HepG2 (cell line): ENCODE measurements around the gene ABCD2. TPM values are rescaled to one million over a fixed set of nuclear protein-coding genes. Genes with fewer than 3 reads are reported as not detected.

Experiments
- ATAC-seq: fragments of 200-7000 bp; cut with Tn5 transposase; 3 replicates; pipeline ENCODE4 v1.9.1; 2020; ENCODE audit warnings: mild to moderate bottlenecking, moderate library complexity
- BruUV-seq: library from RNA; stranded (reverse); fragments of 400-500 nt; replicated peaks from 2 replicates; lab custom pipeline; 2021; lab: Mats Ljungman, UMichigan
- CTCF ChIA-PET: fragments of 300-600 bp; formaldehyde crosslinking; extraction: SDS; loops from one replicate; lab custom pipeline; 2021; ENCODE audit warnings: low total read pairs, inconsistent platforms, low intra/inter-chr PET ratio; lab: Yijun Ruan, JAX
- POLR2A ChIA-PET: fragments of 350-600 bp; sonication (Branson Sonifier 250); formaldehyde crosslinking; loops from one replicate; lab custom pipeline; 2020; ENCODE audit warnings: antibody characterized with exemption, inconsistent platforms; lab: Yijun Ruan, JAX
- DNase-seq: peaks from one replicate; pipeline ENCODE4 v3.0.0-alpha.2; 2015; ENCODE audit warnings: low spot score
- FAIRE-seq: peaks from 3 replicates; lab custom pipeline; 2011; peaks lifted over from hg19 to GRCh38; lab: Jason Lieb, UNC
- H2AFZ ChIP-seq: one replicate; pipeline ENCODE4 v1.6.1; 2011; ENCODE audit warnings: low read length, inconsistent platforms
- H3K27ac ChIP-seq: fragments of 300-600 bp; 3 replicates; pipeline ENCODE4 v1.8.0; 2011; ENCODE audit warnings: mixed run types, mild to moderate bottlenecking, mixed read lengths, low read length, inconsistent platforms; ENCODE audit not compliant: insufficient read depth; ENCODE audit errors: extremely low read length
- H3K27me3 ChIP-seq, 2 experiments: fragments of 200-600 bp in 1 of 2; 2 replicates in 1 of 2; 3 replicates in 1 of 2; pipeline versions ENCODE4 v1.6.0 to v1.8.0; 2011; ENCODE audit warnings: low read length in 2 of 2, mild to moderate bottlenecking in 2 of 2, moderate library complexity in 2 of 2, inconsistent platforms in 1 of 2; ENCODE audit not compliant: insufficient read depth in 2 of 2, control insufficient read depth in 1 of 2
- H3K36me3 ChIP-seq, 2 experiments: fragments of 200-600 bp in 1 of 2; replicated peaks in 1 of 2; 2 replicates in 1 of 2; 3 replicates in 1 of 2; pipeline versions ENCODE4 v1.5.1 to v1.8.0; 2011; ENCODE audit warnings: low read length in 2 of 2, inconsistent platforms in 1 of 2; ENCODE audit not compliant: insufficient read depth in 2 of 2, control insufficient read depth in 1 of 2
- H3K4me1 ChIP-seq: 2 replicates; pipeline ENCODE4 v1.5.1; 2012; ENCODE audit warnings: low read length, inconsistent platforms; ENCODE audit not compliant: insufficient read depth
- H3K4me2 ChIP-seq: 2 replicates; pipeline ENCODE4 v1.6.0; 2011; ENCODE audit warnings: low read depth, low read length, inconsistent platforms
- H3K4me3 ChIP-seq, 3 experiments: fragments of 200-600 bp in 1 of 3; sonication (generic), shearing (Covaris generic) in 1 of 3; replicated peaks in 1 of 3; 2 replicates each; pipeline ENCODE4 v1.5.1; 2011 to 2016; ENCODE audit warnings: low read length in 3 of 3, inconsistent platforms in 2 of 3, low read depth in 2 of 3, mild to moderate bottlenecking in 2 of 3, control low read depth in 1 of 3, mixed read lengths in 1 of 3; ENCODE audit not compliant: insufficient read depth in 1 of 3
- H3K79me2 ChIP-seq: one replicate; pipeline ENCODE4 v1.6.1; 2011; ENCODE audit warnings: low read length, inconsistent platforms; ENCODE audit not compliant: insufficient read depth
- H3K9ac ChIP-seq: 2 replicates; pipeline ENCODE4 v1.6.0; 2011; ENCODE audit warnings: mild to moderate bottlenecking, low read depth, low read length, inconsistent platforms; ENCODE audit not compliant: insufficient read depth
- H3K9me3 ChIP-seq: 2 replicates; pipeline ENCODE4 v1.5.1; 2012; ENCODE audit warnings: mild to moderate bottlenecking, low read length
- H4K20me1 ChIP-seq: 2 replicates; pipeline ENCODE4 v1.6.0; 2011; ENCODE audit warnings: inconsistent platforms, mild to moderate bottlenecking, low read length, moderate library complexity; ENCODE audit not compliant: insufficient read depth
- ATM ChIP-seq: fragments of 450-650 bp; IDR thresholded peaks from 2 replicates; pipeline ENCODE4 v1.7.1; 2017; ENCODE audit warnings: mild to moderate bottlenecking, borderline replicate concordance
- ETV6 ChIP-seq: sonication (generic); formaldehyde crosslinking; conservative IDR thresholded peaks from 2 replicates; pipeline ENCODE4 v1.4.0; 2020; ENCODE audit warnings: missing genetic modification reagents
- GPN1 ChIP-seq: sonication (generic); formaldehyde crosslinking; IDR thresholded peaks from 2 replicates; pipeline ENCODE4 v1.5.1; 2020; ENCODE audit warnings: missing genetic modification reagents, borderline replicate concordance
- NR2F1 ChIP-seq, 2 experiments: fragments of 450-650 bp in 1 of 2; formaldehyde crosslinking in 1 of 2; IDR thresholded peaks; 2 replicates each; pipeline versions ENCODE4 v1.5.0 to v1.6.1; 2016 to 2020; ENCODE audit warnings: mild to moderate bottlenecking in 1 of 2, missing compliant biosample characterization in 1 of 2, missing genetic modification reagents in 1 of 2, moderate library complexity in 1 of 2
- RCOR2 ChIP-seq: IDR thresholded peaks from 2 replicates; pipeline ENCODE4 v1.6.1; 2016; ENCODE audit warnings: missing biosample characterization, missing genetic modification reagents
- SIN3B ChIP-seq: fragments of 150-350 bp; IDR thresholded peaks from 2 replicates; pipeline ENCODE4 v1.6.1; 2014; ENCODE audit warnings: low read length
- SOX6 ChIP-seq, 2 experiments: fragments of 450-650 bp in 1 of 2; sonication (generic) in 1 of 2; formaldehyde crosslinking in 1 of 2; IDR thresholded peaks; 2 replicates each; pipeline versions ENCODE4 v1.4.0 to v1.6.1; 2017 to 2020; ENCODE audit warnings: antibody characterized with exemption in 1 of 2, mild to moderate bottlenecking in 1 of 2, missing genetic modification reagents in 1 of 2
- YEATS2 ChIP-seq: sonication (generic); formaldehyde crosslinking; IDR thresholded peaks from 2 replicates; pipeline ENCODE4 v1.4.0; 2020; ENCODE audit warnings: missing genetic modification reagents, borderline replicate concordance
- ZNF24 ChIP-seq: fragments of 450-650 bp; IDR thresholded peaks from 2 replicates; pipeline ENCODE4 v1.6.1; 2017; ENCODE audit warnings: antibody characterized with exemption, mild to moderate bottlenecking
- ZNF30 ChIP-seq: sonication (generic); formaldehyde crosslinking; IDR thresholded peaks from 2 replicates; pipeline ENCODE4 v1.5.0; 2020; ENCODE audit warnings: mild to moderate bottlenecking, missing genetic modification reagents
- ZNF547 ChIP-seq: sonication (generic); formaldehyde crosslinking; IDR thresholded peaks from 2 replicates; pipeline ENCODE4 v1.5.1; 2020; ENCODE audit warnings: mild to moderate bottlenecking, missing genetic modification reagents
- in situ Hi-C: cut with HindIII; loops from 2 replicates; pipeline ENCODE4 v1.10.0; 2017; ENCODE audit warnings: low pct_unique_long_range_greater_than_20kb; ENCODE audit not compliant: extremely low pct_ligation_motif_present
- intact Hi-C: fragments of 100-400 bp; cut with micrococcal nuclease; formaldehyde crosslinking; loops from one replicate; pipeline ENCODE4 v1.10.0; 2022; ENCODE audit not compliant: unreplicated experiment
- polyA plus RNA-seq, 8 experiments: library from polyadenylated mRNA; depleted of rRNA in 3 of 8; stranded (reverse) in 7 of 8; unstranded in 1 of 8; fragments of >200 nt; fragmentation: Illumina TruSeq in 4 of 8; extraction: Trizol in 4 of 8; gene quantifications; 2 replicates each; pipeline versions ENCODE4 v1.2.1 to v1.2.3, GENCODE V29; 2011 to 2016; ENCODE audit warnings: low read depth in 4 of 8, missing spikeins in 1 of 8, mixed read lengths in 1 of 8; ENCODE audit not compliant: insufficient read depth in 1 of 8
- total RNA-seq, 5 experiments: library from RNA; depleted of rRNA; stranded (reverse); fragments of >200 nt; fragmentation: Illumina TruSeq; extraction: Trizol; gene quantifications; 2 replicates each; pipeline ENCODE4 v1.2.3, GENCODE V29; 2016; ENCODE audit warnings: low read depth in 1 of 5
- TF ChIP-seq, protein P1 (sequence below): sonication (generic); formaldehyde crosslinking; IDR thresholded peaks from 2 replicates; pipeline ENCODE4 v1.8.0; 2022; ENCODE audit warnings: missing genetic modification reagents, mild to moderate bottlenecking, moderate library complexity, borderline replicate concordance
- TF ChIP-seq, protein P2 (sequence below): sonication (generic); formaldehyde crosslinking; IDR thresholded peaks from 2 replicates; pipeline ENCODE4 v1.8.0; 2022; ENCODE audit warnings: mild to moderate bottlenecking, missing genetic modification reagents; ENCODE audit not compliant: insufficient replicate concordance
- TF ChIP-seq, protein P3 (sequence below): IDR thresholded peaks from 2 replicates; pipeline ENCODE4 v1.6.1; 2016; ENCODE audit warnings: mild to moderate bottlenecking
- TF ChIP-seq, protein P4 (sequence below): IDR thresholded peaks from 2 replicates; pipeline ENCODE4 v1.4.0; 2020; ENCODE audit warnings: mild to moderate bottlenecking, missing genetic modification reagents

Gene ABCD2
- total and polyA plus RNA-seq, 2 of the 13 experiments (the other 11 are each of a cell fraction or from before 2014, with no cell fraction given): not detected

DNA sequence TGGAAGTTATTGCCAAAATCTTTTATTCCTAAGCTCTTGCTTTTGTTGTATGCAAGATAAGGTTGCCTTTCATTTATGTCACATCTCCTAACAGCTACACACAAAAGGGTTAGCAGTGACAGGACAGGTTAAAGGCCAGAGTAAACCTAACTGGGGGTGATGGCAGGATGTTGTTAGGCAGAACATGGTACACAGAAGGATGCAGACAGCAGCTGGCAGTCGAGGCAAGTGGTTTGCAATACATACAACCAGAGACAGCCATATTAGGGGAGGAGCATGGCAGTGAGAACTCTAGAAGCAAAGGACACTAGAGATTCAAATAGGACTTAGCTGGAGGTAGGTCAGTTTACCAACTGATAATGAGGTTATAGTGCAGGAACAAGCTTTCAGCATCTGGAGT lies 2.7 kb upstream of the ABCD2 start (continued):
- TF ChIP-seq, protein P1, sequence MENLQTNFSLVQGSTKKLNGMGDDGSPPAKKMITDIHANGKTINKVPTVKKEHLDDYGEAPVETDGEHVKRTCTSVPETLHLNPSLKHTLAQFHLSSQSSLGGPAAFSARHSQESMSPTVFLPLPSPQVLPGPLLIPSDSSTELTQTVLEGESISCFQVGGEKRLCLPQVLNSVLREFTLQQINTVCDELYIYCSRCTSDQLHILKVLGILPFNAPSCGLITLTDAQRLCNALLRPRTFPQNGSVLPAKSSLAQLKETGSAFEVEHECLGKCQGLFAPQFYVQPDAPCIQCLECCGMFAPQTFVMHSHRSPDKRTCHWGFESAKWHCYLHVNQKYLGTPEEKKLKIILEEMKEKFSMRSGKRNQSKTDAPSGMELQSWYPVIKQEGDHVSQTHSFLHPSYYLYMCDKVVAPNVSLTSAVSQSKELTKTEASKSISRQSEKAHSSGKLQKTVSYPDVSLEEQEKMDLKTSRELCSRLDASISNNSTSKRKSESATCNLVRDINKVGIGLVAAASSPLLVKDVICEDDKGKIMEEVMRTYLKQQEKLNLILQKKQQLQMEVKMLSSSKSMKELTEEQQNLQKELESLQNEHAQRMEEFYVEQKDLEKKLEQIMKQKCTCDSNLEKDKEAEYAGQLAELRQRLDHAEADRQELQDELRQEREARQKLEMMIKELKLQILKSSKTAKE (CRISPR knock-in tag): no peak
- TF ChIP-seq ETV6 (CRISPR knock-in tag): no peak
- TF ChIP-seq, protein P2, sequence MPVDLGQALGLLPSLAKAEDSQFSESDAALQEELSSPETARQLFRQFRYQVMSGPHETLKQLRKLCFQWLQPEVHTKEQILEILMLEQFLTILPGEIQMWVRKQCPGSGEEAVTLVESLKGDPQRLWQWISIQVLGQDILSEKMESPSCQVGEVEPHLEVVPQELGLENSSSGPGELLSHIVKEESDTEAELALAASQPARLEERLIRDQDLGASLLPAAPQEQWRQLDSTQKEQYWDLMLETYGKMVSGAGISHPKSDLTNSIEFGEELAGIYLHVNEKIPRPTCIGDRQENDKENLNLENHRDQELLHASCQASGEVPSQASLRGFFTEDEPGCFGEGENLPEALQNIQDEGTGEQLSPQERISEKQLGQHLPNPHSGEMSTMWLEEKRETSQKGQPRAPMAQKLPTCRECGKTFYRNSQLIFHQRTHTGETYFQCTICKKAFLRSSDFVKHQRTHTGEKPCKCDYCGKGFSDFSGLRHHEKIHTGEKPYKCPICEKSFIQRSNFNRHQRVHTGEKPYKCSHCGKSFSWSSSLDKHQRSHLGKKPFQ (CRISPR knock-in tag): no peak

DNA sequence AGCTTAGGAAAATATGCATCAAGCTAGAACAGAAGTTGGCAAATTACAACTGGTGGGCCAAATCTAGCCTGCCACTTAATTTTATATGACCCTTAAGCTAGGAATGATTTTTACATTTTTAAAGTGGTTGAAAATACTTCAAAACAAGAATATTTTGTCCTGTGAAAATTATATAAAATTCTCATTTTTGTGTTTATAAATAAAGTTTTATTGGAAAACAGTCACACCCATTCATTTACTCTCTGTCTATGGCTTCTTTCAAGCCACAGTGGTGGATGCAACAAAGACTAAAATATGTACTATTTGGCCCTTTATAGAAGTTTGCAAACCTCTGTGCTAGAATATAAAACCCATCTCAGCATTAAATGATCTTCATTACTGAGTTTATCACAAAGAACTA lies 2.1 kb upstream of the ABCD2 start:
- Histone ChIP-seq H3K4me3 (no peak overlapping the region), H3K4me2 (no peak overlapping the region), H3K36me3 (no peaks in the 10 kb centered on the region), H3K4me1 (peaks cover 21% of the 10 kb centered on the region), H4K20me1 (no peaks in the 10 kb centered on the region), H2AFZ (no peak overlapping the region), H3K9ac (no peak overlapping the region), H3K27ac (no peak overlapping the region), H3K27me3 (no peaks in the 10 kb centered on the region; a peak in 2 of 5 replicates), H3K9me3 (no peaks in the 10 kb centered on the region), H3K79me2 (no peaks in the 10 kb centered on the region)
- TF ChIP-seq NR2F1 (CRISPR knock-in tag; IDR thresholded peaks at IDR 0.05): no peak
- TF ChIP-seq GPN1: no peak
- no peak for TF ChIP-seq ZNF547 (CRISPR knock-in tag)
- TF ChIP-seq ATM: no peak
- TF ChIP-seq, protein P3, sequence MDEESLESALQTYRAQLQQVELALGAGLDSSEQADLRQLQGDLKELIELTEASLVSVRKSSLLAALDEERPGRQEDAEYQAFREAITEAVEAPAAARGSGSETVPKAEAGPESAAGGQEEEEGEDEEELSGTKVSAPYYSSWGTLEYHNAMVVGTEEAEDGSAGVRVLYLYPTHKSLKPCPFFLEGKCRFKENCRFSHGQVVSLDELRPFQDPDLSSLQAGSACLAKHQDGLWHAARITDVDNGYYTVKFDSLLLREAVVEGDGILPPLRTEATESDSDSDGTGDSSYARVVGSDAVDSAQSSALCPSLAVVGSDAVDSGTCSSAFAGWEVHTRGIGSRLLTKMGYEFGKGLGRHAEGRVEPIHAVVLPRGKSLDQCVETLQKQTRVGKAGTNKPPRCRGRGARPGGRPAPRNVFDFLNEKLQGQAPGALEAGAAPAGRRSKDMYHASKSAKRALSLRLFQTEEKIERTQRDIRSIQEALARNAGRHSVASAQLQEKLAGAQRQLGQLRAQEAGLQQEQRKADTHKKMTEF (CRISPR knock-in tag): no peak
- TF ChIP-seq YEATS2: no peak
- no peak for TF ChIP-seq RCOR2 (CRISPR knock-in tag)
- no peak for TF ChIP-seq ZNF24
- no peak for TF ChIP-seq SOX6 (IDR thresholded peaks at IDR 0.05)
- no peak for TF ChIP-seq SOX6 (CRISPR knock-in tag; IDR thresholded peaks at IDR 0.05)
- TF ChIP-seq SIN3B: no peak
- TF ChIP-seq, protein P4, sequence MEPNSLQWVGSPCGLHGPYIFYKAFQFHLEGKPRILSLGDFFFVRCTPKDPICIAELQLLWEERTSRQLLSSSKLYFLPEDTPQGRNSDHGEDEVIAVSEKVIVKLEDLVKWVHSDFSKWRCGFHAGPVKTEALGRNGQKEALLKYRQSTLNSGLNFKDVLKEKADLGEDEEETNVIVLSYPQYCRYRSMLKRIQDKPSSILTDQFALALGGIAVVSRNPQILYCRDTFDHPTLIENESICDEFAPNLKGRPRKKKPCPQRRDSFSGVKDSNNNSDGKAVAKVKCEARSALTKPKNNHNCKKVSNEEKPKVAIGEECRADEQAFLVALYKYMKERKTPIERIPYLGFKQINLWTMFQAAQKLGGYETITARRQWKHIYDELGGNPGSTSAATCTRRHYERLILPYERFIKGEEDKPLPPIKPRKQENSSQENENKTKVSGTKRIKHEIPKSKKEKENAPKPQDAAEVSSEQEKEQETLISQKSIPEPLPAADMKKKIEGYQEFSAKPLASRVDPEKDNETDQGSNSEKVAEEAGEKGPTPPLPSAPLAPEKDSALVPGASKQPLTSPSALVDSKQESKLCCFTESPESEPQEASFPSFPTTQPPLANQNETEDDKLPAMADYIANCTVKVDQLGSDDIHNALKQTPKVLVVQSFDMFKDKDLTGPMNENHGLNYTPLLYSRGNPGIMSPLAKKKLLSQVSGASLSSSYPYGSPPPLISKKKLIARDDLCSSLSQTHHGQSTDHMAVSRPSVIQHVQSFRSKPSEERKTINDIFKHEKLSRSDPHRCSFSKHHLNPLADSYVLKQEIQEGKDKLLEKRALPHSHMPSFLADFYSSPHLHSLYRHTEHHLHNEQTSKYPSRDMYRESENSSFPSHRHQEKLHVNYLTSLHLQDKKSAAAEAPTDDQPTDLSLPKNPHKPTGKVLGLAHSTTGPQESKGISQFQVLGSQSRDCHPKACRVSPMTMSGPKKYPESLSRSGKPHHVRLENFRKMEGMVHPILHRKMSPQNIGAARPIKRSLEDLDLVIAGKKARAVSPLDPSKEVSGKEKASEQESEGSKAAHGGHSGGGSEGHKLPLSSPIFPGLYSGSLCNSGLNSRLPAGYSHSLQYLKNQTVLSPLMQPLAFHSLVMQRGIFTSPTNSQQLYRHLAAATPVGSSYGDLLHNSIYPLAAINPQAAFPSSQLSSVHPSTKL: no peak
- TF ChIP-seq ZNF30 (CRISPR knock-in tag): no peak
- in situ Hi-C loops (no loop called here), intact Hi-C loops (no loop called here)
- POLR2A ChIA-PET: no interaction called here
- FAIRE-seq (no peak), DNase-seq (no peak), ATAC-seq (no peak)
- BruUV-seq: no TSS peak
- CTCF ChIA-PET: no interaction called here
